ENCODE data around the gene GOLGA8F.
"Not testable (repeated sequence)": the region's sequence is repeated elsewhere in the genome, so short reads cannot be mapped to it uniquely, and the experiment has no call there.

Gene GOLGA8F

GRCh38 chr15:28378364-28378763, at the start of gene GOLGA8F:
GOLGA8F (plus strand) TSS chr15:28378664; CDS start chr15:28378762, 98 bp downstream.
- FAIRE-seq: not testable (repeated sequence)

- FAIRE-seq: not testable (repeated sequence)
Observed at GRCh38 chr15:28357984-28358383, 20.5 kb upstream of the GOLGA8F start, which contains the start of gene GOLGA6L24. GOLGA6L24 (minus strand) TSS chr15:28358084; CDS start chr15:28358023, 61 bp downstream.

- not testable (repeated sequence) for FAIRE-seq
Observed at GRCh38 chr15:28365502-28365901, 13.0 kb upstream of the GOLGA8F start.

- FAIRE-seq: not testable (repeated sequence)
Observed at GRCh38 chr15:28380053-28380452, 1.6 kb downstream of the GOLGA8F start.

- not testable (repeated sequence) for FAIRE-seq
Observed at GRCh38 chr15:28396022-28396421, 17.6 kb downstream of the GOLGA8F start.

- not testable (repeated sequence) for FAIRE-seq
Observed at GRCh38 chr15:28402774-28403435, 24.4 kb downstream of the GOLGA8F start.

- FAIRE-seq: not testable (repeated sequence)
Observed at GRCh38 chr15:28420470-28420869, 42.0 kb downstream of the GOLGA8F start.

- FAIRE-seq: not testable (repeated sequence)
Observed at GRCh38 chr15:28435594-28435993, 57.1 kb downstream of the GOLGA8F start.

Measured in G401.6 (cell line).